Measurements from ENCODE around the gene FALEC.

The FALEC gene

GRCh38 chr1:150515328-150516049 lies at the start of gene FALEC:
FALEC (plus strand) TSS chr1:150515752.
- Histone ChIP-seq H3K4me3 (ENCODE audit: low read length in 2 of 2) (peak within 1 kb of the TSS; percentile 65 to 88), H3K27me3 (ENCODE audit: control insufficient read depth in 2 of 2, insufficient read depth in 2 of 2, low read length in 2 of 2) (no peaks in the 10 kb centered on the region), H3K4me1 (ENCODE audit: control insufficient read depth in 2 of 2, insufficient read depth in 2 of 2, low read length in 2 of 2) (peaks cover 6 to 11% of the 10 kb centered on the region in 2 donors), H3K36me3 (ENCODE audit: control insufficient read depth in 2 of 2, insufficient read depth in 2 of 2, low read length in 2 of 2) (peaks cover 3 to 4% of the 10 kb centered on the region in 2 donors), H3K9me3 (ENCODE audit: control insufficient read depth in 2 of 2, low read length in 2 of 2) (no peaks in the 10 kb centered on the region), H3K9ac (ENCODE audit: low read depth in 1 of 2, low read length in 2 of 2) (peak within 1 kb of the TSS; percentile 49 to 83), H3K27ac (ENCODE audit: low read depth in 2 of 2, low read length in 2 of 2) (peak within 1 kb of the TSS; percentile 73 to 74)

GRCh38 chr1:150466964-150467363 lies 48.6 kb upstream of the FALEC start:
- Histone ChIP-seq H3K9me3 (ENCODE audit: control insufficient read depth in 2 of 2, low read length in 2 of 2) (no peaks in the 10 kb centered on the region), H3K9ac (ENCODE audit: low read depth in 1 of 2, low read length in 2 of 2) (no peak overlapping the region), H3K27ac (ENCODE audit: low read depth in 2 of 2, low read length in 2 of 2) (no peak overlapping the region), H3K36me3 (ENCODE audit: control insufficient read depth in 2 of 2, insufficient read depth in 2 of 2, low read length in 2 of 2) (peaks cover 25 to 34% of the 10 kb centered on the region in 2 donors), H3K4me3 (ENCODE audit: low read length in 2 of 2) (no peak overlapping the region), H3K27me3 (ENCODE audit: control insufficient read depth in 2 of 2, insufficient read depth in 2 of 2, low read length in 2 of 2) (no peaks in the 10 kb centered on the region), H3K4me1 (ENCODE audit: control insufficient read depth in 2 of 2, insufficient read depth in 2 of 2, low read length in 2 of 2) (no peaks in the 10 kb centered on the region)

- Histone ChIP-seq H3K9ac (ENCODE audit: low read depth in 1 of 2, low read length in 2 of 2) (no peak overlapping the region), H3K9me3 (ENCODE audit: control insufficient read depth in 2 of 2, low read length in 2 of 2) (no peaks in the 10 kb centered on the region), H3K4me3 (ENCODE audit: low read length in 2 of 2) (no peak overlapping the region), H3K27me3 (ENCODE audit: control insufficient read depth in 2 of 2, insufficient read depth in 2 of 2, low read length in 2 of 2) (no peaks in the 10 kb centered on the region), H3K4me1 (ENCODE audit: control insufficient read depth in 2 of 2, insufficient read depth in 2 of 2, low read length in 2 of 2) (no peaks in the 10 kb centered on the region), H3K27ac (ENCODE audit: low read depth in 2 of 2, low read length in 2 of 2) (no peak overlapping the region), H3K36me3 (ENCODE audit: control insufficient read depth in 2 of 2, insufficient read depth in 2 of 2, low read length in 2 of 2) (peaks cover 37 to 39% of the 10 kb centered on the region in 2 donors)
Observed at GRCh38 chr1:150469291-150469690, 46.3 kb upstream of the FALEC start.

GRCh38 chr1:150472601-150473200 lies 42.9 kb upstream of the FALEC start:
- Histone ChIP-seq H3K4me1 (ENCODE audit: control insufficient read depth in 2 of 2, insufficient read depth in 2 of 2, low read length in 2 of 2) (no peaks in the 10 kb centered on the region), H3K27me3 (ENCODE audit: control insufficient read depth in 2 of 2, insufficient read depth in 2 of 2, low read length in 2 of 2) (no peaks in the 10 kb centered on the region), H3K4me3 (ENCODE audit: low read length in 2 of 2) (no peak overlapping the region), H3K9ac (ENCODE audit: low read depth in 1 of 2, low read length in 2 of 2) (no peak overlapping the region), H3K27ac (ENCODE audit: low read depth in 2 of 2, low read length in 2 of 2) (no peak overlapping the region), H3K9me3 (ENCODE audit: control insufficient read depth in 2 of 2, low read length in 2 of 2) (no peaks in the 10 kb centered on the region), H3K36me3 (ENCODE audit: control insufficient read depth in 2 of 2, insufficient read depth in 2 of 2, low read length in 2 of 2) (peaks cover 27 to 32% of the 10 kb centered on the region in 2 donors)

GRCh38 chr1:150473659-150474058 lies 41.9 kb upstream of the FALEC start:
- H3K4me3 ChIP-seq (ENCODE audit: low read length in 2 of 2) = no peak overlapping the region
- H3K9me3 ChIP-seq (ENCODE audit: control insufficient read depth in 2 of 2, low read length in 2 of 2) = no peaks in the 10 kb centered on the region
- H3K36me3 ChIP-seq (ENCODE audit: control insufficient read depth in 2 of 2, insufficient read depth in 2 of 2, low read length in 2 of 2) = peaks cover 27 to 32% of the 10 kb centered on the region in 2 donors
- H3K4me1 ChIP-seq (ENCODE audit: control insufficient read depth in 2 of 2, insufficient read depth in 2 of 2, low read length in 2 of 2) = peaks cover 0 to 4% of the 10 kb centered on the region in 2 donors
- H3K27me3 ChIP-seq (ENCODE audit: control insufficient read depth in 2 of 2, insufficient read depth in 2 of 2, low read length in 2 of 2) = no peaks in the 10 kb centered on the region
- H3K27ac ChIP-seq (ENCODE audit: low read depth in 2 of 2, low read length in 2 of 2) = no peak overlapping the region
- no peak overlapping the region for H3K9ac ChIP-seq (ENCODE audit: low read depth in 1 of 2, low read length in 2 of 2)

- no peak overlapping the region for H3K9ac ChIP-seq (ENCODE audit: low read depth in 1 of 2, low read length in 2 of 2)
- peaks cover 0 to 4% of the 10 kb centered on the region in 2 donors for H3K4me1 ChIP-seq (ENCODE audit: control insufficient read depth in 2 of 2, insufficient read depth in 2 of 2, low read length in 2 of 2)
- H3K27ac ChIP-seq (ENCODE audit: low read depth in 2 of 2, low read length in 2 of 2) = no peak overlapping the region
Observed at GRCh38 chr1:150474869-150475268, 40.7 kb upstream of the FALEC start.

GRCh38 chr1:150476754-150477153 lies 38.8 kb upstream of the FALEC start:
- no peaks in the 10 kb centered on the region for H3K9me3 ChIP-seq (ENCODE audit: control insufficient read depth in 2 of 2, low read length in 2 of 2)
- H3K9ac ChIP-seq (ENCODE audit: low read depth in 1 of 2, low read length in 2 of 2) = no peak overlapping the region
- H3K36me3 ChIP-seq (ENCODE audit: control insufficient read depth in 2 of 2, insufficient read depth in 2 of 2, low read length in 2 of 2) = peaks cover 13 to 14% of the 10 kb centered on the region in 2 donors
- H3K4me3 ChIP-seq (ENCODE audit: low read length in 2 of 2) = no peak overlapping the region
- no peaks in the 10 kb centered on the region for H3K27me3 ChIP-seq (ENCODE audit: control insufficient read depth in 2 of 2, insufficient read depth in 2 of 2, low read length in 2 of 2)
- H3K27ac ChIP-seq (ENCODE audit: low read depth in 2 of 2, low read length in 2 of 2) = no peak overlapping the region
- peaks cover 0 to 4% of the 10 kb centered on the region in 2 donors for H3K4me1 ChIP-seq (ENCODE audit: control insufficient read depth in 2 of 2, insufficient read depth in 2 of 2, low read length in 2 of 2)

More at GRCh38 chr1:150474869-150475268, 40.7 kb upstream of the FALEC start:
- Histone ChIP-seq H3K9me3 (ENCODE audit: control insufficient read depth in 2 of 2, low read length in 2 of 2) (no peaks in the 10 kb centered on the region), H3K27me3 (ENCODE audit: control insufficient read depth in 2 of 2, insufficient read depth in 2 of 2, low read length in 2 of 2) (no peaks in the 10 kb centered on the region), H3K4me3 (ENCODE audit: low read length in 2 of 2) (no peak overlapping the region), H3K36me3 (ENCODE audit: control insufficient read depth in 2 of 2, insufficient read depth in 2 of 2, low read length in 2 of 2) (peaks cover 27 to 32% of the 10 kb centered on the region in 2 donors)

GRCh38 chr1:150477320-150477719 lies 38.2 kb upstream of the FALEC start:
- H3K9ac ChIP-seq (ENCODE audit: low read depth in 1 of 2, low read length in 2 of 2) = no peak overlapping the region
- no peak overlapping the region for H3K27ac ChIP-seq (ENCODE audit: low read depth in 2 of 2, low read length in 2 of 2)
- peaks cover 7 to 9% of the 10 kb centered on the region in 2 donors for H3K36me3 ChIP-seq (ENCODE audit: control insufficient read depth in 2 of 2, insufficient read depth in 2 of 2, low read length in 2 of 2)
- no peaks in the 10 kb centered on the region for H3K9me3 ChIP-seq (ENCODE audit: control insufficient read depth in 2 of 2, low read length in 2 of 2)
- no peak overlapping the region for H3K4me3 ChIP-seq (ENCODE audit: low read length in 2 of 2)
- H3K4me1 ChIP-seq (ENCODE audit: control insufficient read depth in 2 of 2, insufficient read depth in 2 of 2, low read length in 2 of 2) = peaks cover 0 to 4% of the 10 kb centered on the region in 2 donors
- H3K27me3 ChIP-seq (ENCODE audit: control insufficient read depth in 2 of 2, insufficient read depth in 2 of 2, low read length in 2 of 2) = no peaks in the 10 kb centered on the region

GRCh38 chr1:150477733-150478132 lies 37.8 kb upstream of the FALEC start:
- no peak overlapping the region for H3K9ac ChIP-seq (ENCODE audit: low read depth in 1 of 2, low read length in 2 of 2)
- H3K4me3 ChIP-seq (ENCODE audit: low read length in 2 of 2) = no peak overlapping the region
- no peaks in the 10 kb centered on the region for H3K27me3 ChIP-seq (ENCODE audit: control insufficient read depth in 2 of 2, insufficient read depth in 2 of 2, low read length in 2 of 2)
- H3K27ac ChIP-seq (ENCODE audit: low read depth in 2 of 2, low read length in 2 of 2) = no peak overlapping the region
- H3K9me3 ChIP-seq (ENCODE audit: control insufficient read depth in 2 of 2, low read length in 2 of 2) = no peaks in the 10 kb centered on the region
- peaks cover 0 to 4% of the 10 kb centered on the region in 2 donors for H3K4me1 ChIP-seq (ENCODE audit: control insufficient read depth in 2 of 2, insufficient read depth in 2 of 2, low read length in 2 of 2)
- peaks cover 3 to 5% of the 10 kb centered on the region in 2 donors for H3K36me3 ChIP-seq (ENCODE audit: control insufficient read depth in 2 of 2, insufficient read depth in 2 of 2, low read length in 2 of 2)

GRCh38 chr1:150479370-150479769 lies 36.2 kb upstream of the FALEC start:
- Histone ChIP-seq H3K9me3 (ENCODE audit: control insufficient read depth in 2 of 2, low read length in 2 of 2) (no peaks in the 10 kb centered on the region), H3K36me3 (ENCODE audit: control insufficient read depth in 2 of 2, insufficient read depth in 2 of 2, low read length in 2 of 2) (no peaks in the 10 kb centered on the region), H3K9ac (ENCODE audit: low read depth in 1 of 2, low read length in 2 of 2) (no peak overlapping the region), H3K27ac (ENCODE audit: low read depth in 2 of 2, low read length in 2 of 2) (no peak overlapping the region), H3K4me1 (ENCODE audit: control insufficient read depth in 2 of 2, insufficient read depth in 2 of 2, low read length in 2 of 2) (peaks cover 0 to 4% of the 10 kb centered on the region in 2 donors), H3K27me3 (ENCODE audit: control insufficient read depth in 2 of 2, insufficient read depth in 2 of 2, low read length in 2 of 2) (no peaks in the 10 kb centered on the region), H3K4me3 (ENCODE audit: low read length in 2 of 2) (no peak overlapping the region)

Data from mucosa of rectum (tissue), 2 donors.